ENCODE data around the gene CARD19. TPM values are rescaled to one million over a fixed set of nuclear protein-coding genes. Genes with fewer than 3 reads are reported as not detected.
"Not testable (repeated sequence)": the region's sequence is repeated elsewhere in the genome, so short reads cannot be mapped to it uniquely, and the experiment has no call there.

Gene CARD19
- total RNA-seq, 1 donor from 2014 or later = 95.7 TPM

GRCh38 chr9:93088656-93089015 lies 7.4 kb upstream of the CARD19 start:
- no peak for DNase-seq (ENCODE audit: low read depth, low spot score)

GRCh38 chr9:93089024-93089423 lies 7.0 kb upstream of the CARD19 start:
- no peak for DNase-seq (ENCODE audit: low read depth, low spot score)

GRCh38 chr9:93089481-93089991 lies 6.5 kb upstream of the CARD19 start:
- DNase-seq (ENCODE audit: low read depth, low spot score) = no peak

- no peak for DNase-seq (ENCODE audit: low read depth, low spot score)
These were observed 5.8 kb upstream of the CARD19 start for GRCh38 chr9:93090091-93090655.

- no peak for DNase-seq (ENCODE audit: low read depth, low spot score)
These were observed 5.0 kb upstream of the CARD19 start for GRCh38 chr9:93091056-93091452.

- DNase-seq (ENCODE audit: low read depth, low spot score) = no peak
These were observed 4.5 kb upstream of the CARD19 start for GRCh38 chr9:93091453-93092081.

- DNase-seq (ENCODE audit: low read depth, low spot score) = no peak
These were observed 3.6 kb upstream of the CARD19 start for GRCh38 chr9:93092251-93092991.

- DNase-seq (ENCODE audit: low read depth, low spot score) = no peak
These were observed 2.7 kb upstream of the CARD19 start for GRCh38 chr9:93093127-93093876.

- DNase-seq (ENCODE audit: low read depth, low spot score) = no peak
These were observed 1.9 kb upstream of the CARD19 start for GRCh38 chr9:93093877-93094657.

- DNase-seq (ENCODE audit: low read depth, low spot score) = no peak
These were observed 1.3 kb upstream of the CARD19 start for GRCh38 chr9:93094658-93095204.

- DNase-seq (ENCODE audit: low read depth, low spot score) = peak; percentile 91
These were observed 549 bp upstream of the CARD19 start for GRCh38 chr9:93095205-93096130.

- DNase-seq (ENCODE audit: low read depth, low spot score) = no peak
These were observed 880 bp downstream of the CARD19 start for GRCh38 chr9:93096811-93097382.

- DNase-seq (ENCODE audit: low read depth, low spot score) = no peak
These were observed 1.6 kb downstream of the CARD19 start for GRCh38 chr9:93097511-93098201.

- peak; percentile 94 for DNase-seq (ENCODE audit: low read depth, low spot score)
These were observed 2.4 kb downstream of the CARD19 start for GRCh38 chr9:93098236-93098946.

- no peak for DNase-seq (ENCODE audit: low read depth, low spot score)
These were observed 3.7 kb downstream of the CARD19 start for GRCh38 chr9:93099551-93100275.

- no peak for DNase-seq (ENCODE audit: low read depth, low spot score)
These were observed 4.2 kb downstream of the CARD19 start for GRCh38 chr9:93100276-93100636.

GRCh38 chr9:93101086-93101485 lies 5.1 kb downstream of the CARD19 start:
- not testable (repeated sequence) for DNase-seq (ENCODE audit: low read depth, low spot score)

- DNase-seq (ENCODE audit: low read depth, low spot score) = no peak
These were observed 9.6 kb downstream of the CARD19 start for GRCh38 chr9:93105620-93106019.
